GM19025 (cell line): ENCODE data around the gene PM20D1.

Source experiments
- ATAC-seq: cut with Tn5 transposase; IDR thresholded peaks from one replicate; pipeline ENCODE4 v1.9.1; 2021; ENCODE audit warnings: mild to moderate bottlenecking, low read depth, moderate library complexity; ENCODE audit not compliant: unreplicated experiment

Gene PM20D1

GRCh38 chr1:205805082-205805711 lies 44.7 kb downstream of the PM20D1 start:
- no peak for ATAC-seq

GRCh38 chr1:205804605-205805004 lies 45.3 kb downstream of the PM20D1 start:
- no peak for ATAC-seq

GRCh38 chr1:205803986-205804385 lies 45.9 kb downstream of the PM20D1 start:
- ATAC-seq = no peak

GRCh38 chr1:205802060-205802459 lies 47.9 kb downstream of the PM20D1 start:
- ATAC-seq = no peak

GRCh38 chr1:205800981-205801703 lies 48.8 kb downstream of the PM20D1 start:
- ATAC-seq = no peak

GRCh38 chr1:205800427-205800826 lies 49.5 kb downstream of the PM20D1 start:
- ATAC-seq = no peak

- no peak for ATAC-seq
These were observed 51.4 kb downstream of the PM20D1 start for GRCh38 chr1:205798577-205798976.

GRCh38 chr1:205797168-205797567 lies 52.8 kb downstream of the PM20D1 start:
- ATAC-seq = no peak

- no peak for ATAC-seq
These were observed 55.8 kb downstream of the PM20D1 start for GRCh38 chr1:205794011-205794730.

GRCh38 chr1:205792961-205793673 lies 56.8 kb downstream of the PM20D1 start:
- ATAC-seq = no peak

GRCh38 chr1:205792481-205792881 lies 57.5 kb downstream of the PM20D1 start:
- no peak for ATAC-seq

GRCh38 chr1:205791568-205792180 lies 58.3 kb downstream of the PM20D1 start:
- ATAC-seq = peak; percentile 74

- no peak for ATAC-seq
These were observed 62.5 kb downstream of the PM20D1 start for GRCh38 chr1:205787287-205787916.

- ATAC-seq = no peak
These were observed 63.3 kb downstream of the PM20D1 start for GRCh38 chr1:205786601-205787000.

- ATAC-seq = no peak
These were observed 64.5 kb downstream of the PM20D1 start for GRCh38 chr1:205785446-205785845.

- no peak for ATAC-seq
These were observed 66.0 kb downstream of the PM20D1 start for GRCh38 chr1:205783904-205784303.

- no peak for ATAC-seq
These were observed 66.5 kb downstream of the PM20D1 start for GRCh38 chr1:205783433-205783795.

GRCh38 chr1:205782627-205783432 lies 67.1 kb downstream of the PM20D1 start:
- no peak for ATAC-seq

GRCh38 chr1:205780335-205780734 lies 69.6 kb downstream of the PM20D1 start:
- ATAC-seq = no peak
